ENCODE results near the gene BFSP2.

- TF ChIP-seq POLR2A (IDR thresholded peaks at IDR 0.05), result no peak
- TF ChIP-seq CTCF (IDR thresholded peaks at IDR 0.05 in 4 of 5, conservative IDR thresholded peaks at IDR 0.05 in 1 of 5), result no peak
Observed at GRCh38 chr3:133520286-133520685, 120.4 kb downstream of the BFSP2 start.

All from gastrocnemius medialis (tissue), 4 donors.